Body of pancreas (tissue), 4 donors: Measurements from ENCODE around the gene APBA2.

Experiments used
- CTCF ChIP-seq, 7 experiments: fragments of 450-650 bp in 4 of 7; fragments of 200-600 bp in 3 of 7; sonication (generic) in 3 of 7; IDR thresholded peaks; one replicate each; pipeline ENCODE4 v1.5.1; 2016 to 2019; ENCODE audit warnings: antibody characterized with exemption in 7 of 7
- POLR2A ChIP-seq, 3 donors: fragments of 450-650 bp; IDR thresholded peaks; one replicate each; pipeline ENCODE4 v1.6.1; 2016; ENCODE audit warnings: antibody characterized with exemption in 3 of 3, mild to moderate bottlenecking in 2 of 3

GRCh38 chr15:29130951-29131839, 245.4 kb downstream of the APBA2 start:
- TF ChIP-seq CTCF (IDR thresholded peaks at IDR 0.05) = no peak
- no peak for TF ChIP-seq POLR2A (IDR thresholded peaks at IDR 0.05)
